HepG2 (cell line): Measurements from ENCODE around the gene TACC3. TPM values are rescaled to one million over a fixed set of nuclear protein-coding genes. Genes with fewer than 3 reads are reported as not detected.

Experiments
- ATAC-seq: fragments of 200-7000 bp; cut with Tn5 transposase; 3 replicates; pipeline ENCODE4 v1.9.1; 2020; ENCODE audit warnings: mild to moderate bottlenecking, moderate library complexity
- BruUV-seq: library from RNA; stranded (reverse); fragments of 400-500 nt; replicated peaks from 2 replicates; lab custom pipeline; 2021; lab: Mats Ljungman, UMichigan
- CTCF ChIA-PET: fragments of 300-600 bp; formaldehyde crosslinking; extraction: SDS; loops from one replicate; lab custom pipeline; 2021; ENCODE audit warnings: low total read pairs, inconsistent platforms, low intra/inter-chr PET ratio; lab: Yijun Ruan, JAX
- POLR2A ChIA-PET: fragments of 350-600 bp; sonication (Branson Sonifier 250); formaldehyde crosslinking; loops from one replicate; lab custom pipeline; 2020; ENCODE audit warnings: antibody characterized with exemption, inconsistent platforms; lab: Yijun Ruan, JAX
- DNase-seq: peaks from one replicate; pipeline ENCODE4 v3.0.0-alpha.2; 2015; ENCODE audit warnings: low spot score
- FAIRE-seq: peaks from 3 replicates; lab custom pipeline; 2011; peaks lifted over from hg19 to GRCh38; lab: Jason Lieb, UNC
- H2AFZ ChIP-seq: one replicate; pipeline ENCODE4 v1.6.1; 2011; ENCODE audit warnings: low read length, inconsistent platforms
- H3K27ac ChIP-seq: fragments of 300-600 bp; 3 replicates; pipeline ENCODE4 v1.8.0; 2011; ENCODE audit warnings: mixed run types, mild to moderate bottlenecking, mixed read lengths, low read length, inconsistent platforms; ENCODE audit not compliant: insufficient read depth; ENCODE audit errors: extremely low read length
- H3K27me3 ChIP-seq, 2 experiments: fragments of 200-600 bp in 1 of 2; 2 replicates in 1 of 2; 3 replicates in 1 of 2; pipeline versions ENCODE4 v1.6.0 to v1.8.0; 2011; ENCODE audit warnings: low read length in 2 of 2, mild to moderate bottlenecking in 2 of 2, moderate library complexity in 2 of 2, inconsistent platforms in 1 of 2; ENCODE audit not compliant: insufficient read depth in 2 of 2, control insufficient read depth in 1 of 2
- H3K36me3 ChIP-seq, 2 experiments: fragments of 200-600 bp in 1 of 2; replicated peaks in 1 of 2; 2 replicates in 1 of 2; 3 replicates in 1 of 2; pipeline versions ENCODE4 v1.5.1 to v1.8.0; 2011; ENCODE audit warnings: low read length in 2 of 2, inconsistent platforms in 1 of 2; ENCODE audit not compliant: insufficient read depth in 2 of 2, control insufficient read depth in 1 of 2
- H3K4me1 ChIP-seq: 2 replicates; pipeline ENCODE4 v1.5.1; 2012; ENCODE audit warnings: low read length, inconsistent platforms; ENCODE audit not compliant: insufficient read depth
- H3K4me2 ChIP-seq: 2 replicates; pipeline ENCODE4 v1.6.0; 2011; ENCODE audit warnings: low read depth, low read length, inconsistent platforms
- H3K4me3 ChIP-seq, 3 experiments: fragments of 200-600 bp in 1 of 3; sonication (generic), shearing (Covaris generic) in 1 of 3; replicated peaks in 1 of 3; 2 replicates each; pipeline ENCODE4 v1.5.1; 2011 to 2016; ENCODE audit warnings: low read length in 3 of 3, inconsistent platforms in 2 of 3, low read depth in 2 of 3, mild to moderate bottlenecking in 2 of 3, control low read depth in 1 of 3, mixed read lengths in 1 of 3; ENCODE audit not compliant: insufficient read depth in 1 of 3
- H3K79me2 ChIP-seq: one replicate; pipeline ENCODE4 v1.6.1; 2011; ENCODE audit warnings: low read length, inconsistent platforms; ENCODE audit not compliant: insufficient read depth
- H3K9ac ChIP-seq: 2 replicates; pipeline ENCODE4 v1.6.0; 2011; ENCODE audit warnings: mild to moderate bottlenecking, low read depth, low read length, inconsistent platforms; ENCODE audit not compliant: insufficient read depth
- H3K9me3 ChIP-seq: 2 replicates; pipeline ENCODE4 v1.5.1; 2012; ENCODE audit warnings: mild to moderate bottlenecking, low read length
- H4K20me1 ChIP-seq: 2 replicates; pipeline ENCODE4 v1.6.0; 2011; ENCODE audit warnings: inconsistent platforms, mild to moderate bottlenecking, low read length, moderate library complexity; ENCODE audit not compliant: insufficient read depth
- CSRNP1 ChIP-seq: sonication (generic); formaldehyde crosslinking; IDR thresholded peaks from 2 replicates; pipeline ENCODE4 v1.8.1; 2023; ENCODE audit warnings: mild to moderate bottlenecking, missing genetic modification reagents
- DMAP1 ChIP-seq: IDR thresholded peaks from 2 replicates; pipeline ENCODE4 v1.6.1; 2016
- ELF1 ChIP-seq: sonication (generic); formaldehyde crosslinking; IDR thresholded peaks from 2 replicates; pipeline ENCODE4 v1.4.0; 2020; ENCODE audit warnings: missing genetic modification reagents
- ELF3 ChIP-seq: IDR thresholded peaks from 2 replicates; pipeline ENCODE4 v1.6.1; 2016; ENCODE audit warnings: missing genetic modification reagents, missing compliant biosample characterization
- GATAD1 ChIP-seq: IDR thresholded peaks from 2 replicates; pipeline ENCODE4 v1.6.1; 2016; ENCODE audit warnings: missing genetic modification reagents, missing compliant biosample characterization
- HNF4A ChIP-seq: sonication (generic); formaldehyde crosslinking; IDR thresholded peaks from 2 replicates; pipeline ENCODE4 v1.4.0; 2020; ENCODE audit warnings: missing genetic modification reagents
- MTF2 ChIP-seq: sonication (generic); formaldehyde crosslinking; IDR thresholded peaks from 2 replicates; pipeline ENCODE4 v1.5.0; 2020; ENCODE audit warnings: missing genetic modification reagents, borderline replicate concordance
- PATZ1 ChIP-seq: sonication (generic); formaldehyde crosslinking; IDR thresholded peaks from 2 replicates; pipeline ENCODE4 v1.4.0; 2020; ENCODE audit warnings: missing genetic modification reagents
- RBM22 ChIP-seq: fragments of 200-400 bp; formaldehyde crosslinking; optimal IDR thresholded peaks from 2 replicates; pipeline ENCODE3; 2017; ENCODE audit warnings: mild to moderate bottlenecking, low read length, moderate library complexity
- SALL1 ChIP-seq: sonication (generic); formaldehyde crosslinking; IDR thresholded peaks from 2 replicates; pipeline ENCODE4 v1.8.0; 2022; ENCODE audit warnings: mild to moderate bottlenecking, missing genetic modification reagents
- SMC3 ChIP-seq: IDR thresholded peaks from 2 replicates; pipeline ENCODE4 v1.6.1; 2011; ENCODE audit warnings: low read length, improper control_type of control experiment
- SOX5 ChIP-seq: IDR thresholded peaks from 2 replicates; pipeline ENCODE4 v1.6.1; 2016; ENCODE audit warnings: borderline replicate concordance
- ZFP82 ChIP-seq: sonication (generic); formaldehyde crosslinking; IDR thresholded peaks from 2 replicates; pipeline ENCODE4 v1.5.1; 2020; ENCODE audit warnings: mild to moderate bottlenecking, missing genetic modification reagents, borderline replicate concordance
- ZNF274 ChIP-seq: sonication (generic); formaldehyde crosslinking; IDR thresholded peaks from 2 replicates; pipeline ENCODE4 v1.5.1; 2020; ENCODE audit warnings: mild to moderate bottlenecking, missing genetic modification reagents
- ZNF572 ChIP-seq: sonication (generic); formaldehyde crosslinking; IDR thresholded peaks from 2 replicates; pipeline ENCODE4 v1.5.1; 2020; ENCODE audit warnings: mild to moderate bottlenecking, missing genetic modification reagents
- ZNF614 ChIP-seq: IDR thresholded peaks from 2 replicates; pipeline ENCODE4 v1.6.1; 2018; ENCODE audit warnings: missing biosample characterization, missing genetic modification reagents, inconsistent platforms, borderline replicate concordance
- ZNF761 ChIP-seq: sonication (generic); formaldehyde crosslinking; conservative IDR thresholded peaks from 2 replicates; pipeline ENCODE4 v1.4.0; 2020; ENCODE audit warnings: mild to moderate bottlenecking, missing genetic modification reagents
- WGBS: methylation state at CpG from one replicate; pipeline ENCODE4 v1.1.6; 2017; ENCODE audit warnings: low lambda C conversion rate; 5-methylcytosine and 5-hydroxymethylcytosine counted together
- in situ Hi-C: cut with HindIII; loops from 2 replicates; pipeline ENCODE4 v1.10.0; 2017; ENCODE audit warnings: low pct_unique_long_range_greater_than_20kb; ENCODE audit not compliant: extremely low pct_ligation_motif_present
- intact Hi-C: fragments of 100-400 bp; cut with micrococcal nuclease; formaldehyde crosslinking; loops from one replicate; pipeline ENCODE4 v1.10.0; 2022; ENCODE audit not compliant: unreplicated experiment
- polyA plus RNA-seq, 8 experiments: library from polyadenylated mRNA; depleted of rRNA in 3 of 8; stranded (reverse) in 7 of 8; unstranded in 1 of 8; fragments of >200 nt; fragmentation: Illumina TruSeq in 4 of 8; extraction: Trizol in 4 of 8; gene quantifications; 2 replicates each; pipeline versions ENCODE4 v1.2.1 to v1.2.3, GENCODE V29; 2011 to 2016; ENCODE audit warnings: low read depth in 4 of 8, missing spikeins in 1 of 8, mixed read lengths in 1 of 8; ENCODE audit not compliant: insufficient read depth in 1 of 8
- total RNA-seq, 5 experiments: library from RNA; depleted of rRNA; stranded (reverse); fragments of >200 nt; fragmentation: Illumina TruSeq; extraction: Trizol; gene quantifications; 2 replicates each; pipeline ENCODE4 v1.2.3, GENCODE V29; 2016; ENCODE audit warnings: low read depth in 1 of 5
- TF ChIP-seq, protein P1 (sequence below): sonication (generic); formaldehyde crosslinking; conservative IDR thresholded peaks from 2 replicates; pipeline ENCODE4 v1.8.0; 2022; ENCODE audit warnings: mild to moderate bottlenecking, moderate library complexity, missing genetic modification reagents

Gene TACC3
- total and polyA plus RNA-seq, 2 of the 13 experiments (the other 11 are each of a cell fraction or from before 2014, with no cell fraction given) = 20.3 to 21.2 TPM

DNA sequence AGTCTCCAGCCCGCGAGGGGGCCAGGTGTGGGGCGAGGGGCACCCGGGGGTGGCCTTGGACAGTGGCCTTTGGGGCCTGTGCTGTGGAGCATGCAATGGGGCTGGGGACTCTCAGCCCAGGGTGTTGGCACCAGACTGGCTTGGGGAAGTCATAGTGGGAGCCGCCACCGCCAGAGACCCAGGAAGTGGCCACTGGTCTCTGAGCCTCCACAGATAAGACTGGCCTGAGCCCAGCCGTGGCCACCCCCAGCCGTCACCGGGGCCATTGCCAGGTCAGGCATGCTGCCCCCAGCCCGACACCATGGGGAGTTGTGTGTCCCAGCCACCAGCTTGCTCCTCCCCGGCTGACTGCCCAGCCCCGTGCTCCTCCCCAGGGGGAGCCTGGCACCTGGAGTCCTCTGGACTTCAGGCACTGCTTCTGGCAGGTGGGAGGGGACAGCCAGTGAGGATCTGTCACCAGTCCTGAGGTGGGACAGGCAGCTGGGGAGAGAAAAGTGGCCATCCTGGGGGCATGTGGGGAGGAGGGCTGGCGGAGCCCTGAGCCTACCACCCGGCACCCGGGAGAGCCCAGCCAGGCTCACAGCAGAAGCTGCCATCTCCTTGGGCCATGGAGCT lies 32.5 kb downstream of the TACC3 start (continued):
- TF ChIP-seq ELF3 (CRISPR knock-in tag) = no peak; the same call in none of the 2 replicates
- TF ChIP-seq SOX5 (CRISPR knock-in tag) = no peak
- TF ChIP-seq RBM22 = no peak
- TF ChIP-seq ELF1 (CRISPR knock-in tag) = peak; percentile 52; the same call in 1 of the 2 replicates
- TF ChIP-seq ZNF572 (CRISPR knock-in tag) = no peak
- TF ChIP-seq PATZ1 (CRISPR knock-in tag) = peak; percentile 58; the same call in 1 of the 2 replicates
- TF ChIP-seq MTF2 (CRISPR knock-in tag) = no peak
- peak; percentile 40; the same call in 1 of the 2 replicates for TF ChIP-seq SALL1 (CRISPR knock-in tag)
- TF ChIP-seq HNF4A (CRISPR knock-in tag) = peak; percentile 28; the same call in 1 of the 2 replicates
- TF ChIP-seq, all 625 proteins: peak for 78

GRCh38 chr4:1754336-1754735 lies 33.0 kb downstream of the TACC3 start:
- H3K27me3 ChIP-seq = no peaks in the 10 kb centered on the region; a peak in 1 of 5 replicates
- CTCF ChIA-PET = interaction anchor here (2.9 kb wide), 1 partner anchor 56 kb away, joined by 22 read pairs; no protein-coding TSS in a partner anchor
- DNase-seq = no peak
- H3K4me3 ChIP-seq = peak overlapping the region in 1 of 3 experiments; percentile 73; a peak in 1 of 6 replicates
- peak overlapping the region; percentile 82 for H3K4me2 ChIP-seq
- no peak for FAIRE-seq
- peak overlapping the region; percentile 51; the same call in 1 of the 2 replicates for H3K9ac ChIP-seq
- peaks cover 95% of the 10 kb centered on the region for H3K4me1 ChIP-seq
- H2AFZ ChIP-seq = no peak overlapping the region
- peak; percentile 1 for ATAC-seq
- BruUV-seq = no TSS peak
- H3K9me3 ChIP-seq = no peaks in the 10 kb centered on the region
- 0% methylated on average over 2 of the region's 5 CpGs for WGBS
- H3K36me3 ChIP-seq = no peaks in the 10 kb centered on the region
- H3K79me2 ChIP-seq = no peaks in the 10 kb centered on the region
- POLR2A ChIA-PET = interaction anchor here (0.9 to 34.3 kb wide), 5 partner anchors 9 to 54 kb away, joined by 3 to 1258 read pairs (median 6); partner anchors contain the start of gene FGFR3
- intact Hi-C loops (no loop called here), in situ Hi-C loops (loop anchor here (10.0 kb wide), 1 partner anchor 50 kb away; no protein-coding TSS in a partner anchor)
- no peak overlapping the region for H3K27ac ChIP-seq
- no peaks in the 10 kb centered on the region for H4K20me1 ChIP-seq
- TF ChIP-seq, protein P1, sequence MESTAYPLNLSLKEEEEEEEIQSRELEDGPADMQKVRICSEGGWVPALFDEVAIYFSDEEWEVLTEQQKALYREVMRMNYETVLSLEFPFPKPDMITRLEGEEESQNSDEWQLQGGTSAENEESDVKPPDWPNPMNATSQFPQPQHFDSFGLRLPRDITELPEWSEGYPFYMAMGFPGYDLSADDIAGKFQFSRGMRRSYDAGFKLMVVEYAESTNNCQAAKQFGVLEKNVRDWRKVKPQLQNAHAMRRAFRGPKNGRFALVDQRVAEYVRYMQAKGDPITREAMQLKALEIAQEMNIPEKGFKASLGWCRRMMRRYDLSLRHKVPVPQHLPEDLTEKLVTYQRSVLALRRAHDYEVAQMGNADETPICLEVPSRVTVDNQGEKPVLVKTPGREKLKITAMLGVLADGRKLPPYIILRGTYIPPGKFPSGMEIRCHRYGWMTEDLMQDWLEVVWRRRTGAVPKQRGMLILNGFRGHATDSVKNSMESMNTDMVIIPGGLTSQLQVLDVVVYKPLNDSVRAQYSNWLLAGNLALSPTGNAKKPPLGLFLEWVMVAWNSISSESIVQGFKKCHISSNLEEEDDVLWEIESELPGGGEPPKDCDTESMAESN (CRISPR knock-in tag) = 0 out of 2 replicates have a peak, but pooled peaks have one; percentile 28
- no peak for TF ChIP-seq DMAP1 (CRISPR knock-in tag)
- no peak for TF ChIP-seq ZFP82 (CRISPR knock-in tag)
- no peak for TF ChIP-seq ZNF614 (CRISPR knock-in tag)
- TF ChIP-seq SMC3 = no peak
- TF ChIP-seq ZNF274 = 0 out of 2 replicates have a peak, but pooled peaks have one; percentile 3
- TF ChIP-seq ZNF761 (CRISPR knock-in tag) = 0 out of 2 replicates have a peak, but pooled peaks have one; percentile 16
- no peak for TF ChIP-seq GATAD1
- TF ChIP-seq CSRNP1 = peak; percentile 17; the same call in 1 of the 2 replicates
